Measurements from ENCODE around the gene DBN1.

The DBN1 gene

GRCh38 chr5:177456976-177457851, 16.2 kb downstream of the DBN1 start:
- no peak for TF ChIP-seq TAF1 (IDR thresholded peaks at IDR 0.05; ENCODE audit: borderline replicate concordance, insufficient read depth, low read length)
- TF ChIP-seq REST (IDR thresholded peaks at IDR 0.05; ENCODE audit: insufficient read depth in 1 of 2, low read depth in 2 of 2, low read length in 2 of 2) = no peak
- no peak for TF ChIP-seq SIN3A (IDR thresholded peaks at IDR 0.05; ENCODE audit: borderline replicate concordance, insufficient read depth, low read length)
- no peak for TF ChIP-seq FOXP2 (optimal IDR thresholded peaks at IDR 0.05; ENCODE audit: borderline replicate concordance, extremely low read depth, extremely low read length, insufficient read depth)
- TF ChIP-seq POLR2AphosphoS5 (IDR thresholded peaks at IDR 0.05; ENCODE audit: low read depth, low read length) = no peak; the same call in 1 of the 2 replicates

DNA sequence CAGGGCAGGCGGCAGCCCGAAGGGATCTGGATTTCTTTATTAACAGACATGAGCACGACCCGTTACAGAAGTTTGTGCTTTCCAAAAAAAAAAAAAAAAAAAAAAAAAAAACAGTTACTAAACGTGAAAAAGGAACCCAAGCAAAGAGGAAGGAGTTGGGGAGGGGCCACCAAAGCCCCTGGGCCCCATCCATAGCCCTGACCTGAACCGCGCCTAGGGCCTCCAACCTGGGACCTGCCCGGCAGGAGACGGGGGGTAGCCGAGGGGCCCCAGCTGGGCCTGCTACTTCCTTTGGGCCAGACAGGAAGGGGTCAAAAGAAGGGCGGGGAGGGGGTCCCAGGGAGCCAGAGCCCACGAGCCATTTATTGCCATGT, 16.9 kb downstream of the DBN1 start:
- TF ChIP-seq SIN3A (IDR thresholded peaks at IDR 0.05; ENCODE audit: borderline replicate concordance, insufficient read depth, low read length) (no peak), REST (IDR thresholded peaks at IDR 0.05; ENCODE audit: insufficient read depth in 1 of 2, low read depth in 2 of 2, low read length in 2 of 2) (no peak), FOXP2 (optimal IDR thresholded peaks at IDR 0.05; ENCODE audit: borderline replicate concordance, extremely low read depth, extremely low read length, insufficient read depth) (no peak), POLR2AphosphoS5 (IDR thresholded peaks at IDR 0.05; ENCODE audit: low read depth, low read length) (no peak)

DNA sequence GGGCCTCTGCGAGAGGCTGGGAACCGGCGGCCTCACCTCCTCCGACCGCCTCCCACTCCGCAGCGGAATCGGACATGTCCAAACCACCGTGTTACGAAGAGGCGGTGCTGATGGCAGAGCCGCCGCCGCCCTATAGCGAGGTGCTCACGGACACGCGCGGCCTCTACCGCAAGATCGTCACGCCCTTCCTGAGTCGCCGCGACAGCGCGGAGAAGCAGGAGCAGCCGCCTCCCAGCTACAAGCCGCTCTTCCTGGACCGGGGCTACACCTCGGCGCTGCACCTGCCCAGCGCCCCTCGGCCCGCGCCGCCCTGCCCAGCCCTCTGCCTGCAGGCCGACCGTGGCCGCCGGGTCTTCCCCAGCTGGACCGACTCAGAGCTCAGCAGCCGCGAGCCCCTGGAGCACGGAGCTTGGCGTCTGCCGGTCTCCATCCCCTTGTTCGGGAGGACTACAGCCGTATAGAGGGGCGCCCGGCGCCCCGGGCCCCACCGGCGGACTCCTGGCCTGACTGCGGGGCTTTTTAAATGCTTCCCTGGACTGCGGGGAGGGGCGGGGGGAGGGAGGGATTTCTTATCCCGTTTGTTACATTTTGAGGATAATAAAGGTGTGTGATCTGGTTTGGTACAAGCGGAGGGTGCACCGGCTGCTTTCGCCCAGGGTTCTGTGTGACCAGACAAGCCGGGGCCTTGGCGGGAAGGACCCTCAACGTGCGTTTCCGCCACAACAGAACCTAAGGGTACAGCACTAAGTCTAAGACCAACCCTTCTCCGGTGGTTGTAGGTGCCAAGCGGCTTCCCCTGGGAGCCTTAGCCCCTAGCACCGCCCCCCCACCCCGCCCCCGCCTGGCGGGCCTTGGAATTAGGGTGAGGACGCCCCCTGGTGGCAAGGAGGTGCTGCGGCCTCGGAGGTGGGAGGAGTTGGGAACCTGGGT, 17.5 kb downstream of the DBN1 start:
- no peak for TF ChIP-seq FOXP2 (optimal IDR thresholded peaks at IDR 0.05; ENCODE audit: borderline replicate concordance, extremely low read depth, extremely low read length, insufficient read depth)
- TF ChIP-seq SIN3A (IDR thresholded peaks at IDR 0.05; ENCODE audit: borderline replicate concordance, insufficient read depth, low read length) = 0 out of 2 replicates have a peak, but pooled peaks have one; percentile 58
- TF ChIP-seq REST (IDR thresholded peaks at IDR 0.05; ENCODE audit: insufficient read depth in 1 of 2, low read depth in 2 of 2, low read length in 2 of 2) = no peak
- TF ChIP-seq POLR2AphosphoS5 (IDR thresholded peaks at IDR 0.05; ENCODE audit: low read depth, low read length) = peak; percentile 31; the same call in 1 of the 2 replicates
- no peak for TF ChIP-seq TAF1 (IDR thresholded peaks at IDR 0.05; ENCODE audit: borderline replicate concordance, insufficient read depth, low read length)

DNA sequence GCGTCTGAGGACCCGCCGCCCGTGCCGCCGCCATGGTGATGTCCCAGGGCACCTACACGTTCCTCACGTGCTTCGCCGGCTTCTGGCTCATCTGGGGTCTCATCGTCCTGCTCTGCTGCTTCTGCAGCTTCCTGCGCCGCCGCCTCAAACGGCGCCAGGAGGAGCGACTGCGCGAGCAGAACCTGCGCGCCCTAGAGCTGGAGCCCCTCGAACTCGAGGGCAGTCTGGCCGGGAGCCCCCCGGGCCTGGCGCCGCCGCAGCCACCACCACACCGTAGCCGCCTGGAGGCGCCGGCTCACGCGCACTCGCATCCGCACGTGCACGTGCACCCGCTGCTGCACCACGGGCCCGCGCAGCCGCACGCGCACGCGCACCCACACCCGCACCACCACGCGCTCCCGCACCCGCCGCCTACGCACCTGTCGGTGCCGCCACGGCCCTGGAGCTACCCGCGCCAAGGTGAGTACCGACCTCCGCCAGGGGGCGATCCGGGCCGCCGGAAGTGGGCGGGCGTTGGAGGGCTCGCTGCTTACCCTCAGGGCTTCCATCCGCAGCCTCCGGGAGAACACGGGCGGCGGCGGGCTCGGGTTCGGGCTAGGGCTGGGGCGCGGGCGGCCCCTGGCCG, 18.3 kb downstream of the DBN1 start:
- no peak; the same call in 1 of the 2 replicates for TF ChIP-seq SIN3A (IDR thresholded peaks at IDR 0.05; ENCODE audit: borderline replicate concordance, insufficient read depth, low read length)
- TF ChIP-seq POLR2AphosphoS5 (IDR thresholded peaks at IDR 0.05; ENCODE audit: low read depth, low read length) = no peak
- TF ChIP-seq REST (IDR thresholded peaks at IDR 0.05; ENCODE audit: insufficient read depth in 1 of 2, low read depth in 2 of 2, low read length in 2 of 2) = no peak
- TF ChIP-seq FOXP2 (optimal IDR thresholded peaks at IDR 0.05; ENCODE audit: borderline replicate concordance, extremely low read depth, extremely low read length, insufficient read depth) = no peak
